HG03469 (cell line): ENCODE measurements around the gene EFCAB10.

ENCODE experiments used
- ATAC-seq: cut with Tn5 transposase; IDR thresholded peaks from one replicate; pipeline ENCODE4 v1.9.1; 2021; ENCODE audit warnings: mild to moderate bottlenecking, moderate library complexity, moderate number of reproducible peaks; ENCODE audit not compliant: unreplicated experiment

Gene EFCAB10, protein sequence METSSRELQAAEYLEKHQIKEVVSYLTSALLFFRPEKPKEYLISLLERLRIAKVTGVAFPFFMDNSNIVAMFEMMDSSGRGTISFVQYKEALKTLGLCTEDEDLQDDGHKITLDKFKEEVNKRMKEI

DNA sequence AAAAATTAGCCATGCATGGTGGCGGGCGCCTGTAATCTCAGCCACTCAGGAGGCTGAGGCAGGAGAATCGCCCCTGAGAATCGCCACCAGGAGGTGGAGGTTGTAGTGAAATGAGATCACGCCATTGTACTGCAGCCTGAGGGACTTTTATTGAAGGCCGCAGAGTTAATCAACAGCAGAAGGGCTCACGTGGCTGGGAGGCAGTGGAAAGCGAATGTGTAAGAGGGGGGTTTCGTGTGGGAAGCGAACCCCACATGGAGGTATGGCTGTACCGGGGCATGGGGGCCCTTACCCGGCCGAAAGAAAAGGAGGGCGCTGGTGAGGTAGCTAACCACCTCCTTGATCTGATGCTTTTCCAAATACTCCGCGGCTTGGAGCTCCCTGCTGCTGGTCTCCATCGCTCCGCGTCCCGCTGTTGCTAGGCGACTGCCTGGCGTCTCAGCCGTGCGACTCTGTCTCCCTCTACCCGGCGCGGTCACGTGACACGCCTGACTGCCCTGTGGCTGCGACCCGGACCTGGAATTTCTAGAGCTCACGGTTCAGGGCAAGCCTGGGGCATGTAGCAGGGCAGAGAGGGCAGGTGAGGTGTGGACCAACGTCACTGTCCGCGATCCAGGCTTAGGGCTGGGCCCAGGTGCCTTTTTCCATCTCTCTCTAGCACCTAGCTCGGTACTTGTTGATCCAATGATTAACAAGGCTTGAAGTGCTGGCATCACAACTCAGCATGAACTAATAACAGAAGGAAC lies at the start of gene EFCAB10:
Gene EFCAB10, minus strand, starts transcription at position 428 of the 746 bp plus-strand sequence. Its CDS starts 30 bp downstream, at position 398.
- peak; percentile 48 for ATAC-seq

DNA sequence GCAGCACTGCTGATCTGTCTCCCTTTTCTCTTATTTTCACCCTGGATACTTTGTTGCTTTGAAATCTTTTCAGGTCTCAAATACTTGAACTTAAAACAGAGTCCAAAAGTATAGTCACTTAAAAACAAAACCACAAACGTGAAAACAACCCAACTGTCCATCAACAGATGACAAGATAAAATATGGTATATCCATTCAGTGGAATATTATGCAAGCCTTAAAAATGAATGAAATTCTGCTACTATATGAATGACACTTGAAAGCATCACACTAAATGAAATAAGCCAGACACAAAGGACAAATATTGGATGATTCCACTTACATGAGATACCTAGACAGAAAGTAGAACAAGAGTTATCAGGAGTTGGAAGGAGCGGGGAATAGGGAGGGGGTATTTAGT lies 44.7 kb upstream of the EFCAB10 start:
- ATAC-seq, result no peak

DNA sequence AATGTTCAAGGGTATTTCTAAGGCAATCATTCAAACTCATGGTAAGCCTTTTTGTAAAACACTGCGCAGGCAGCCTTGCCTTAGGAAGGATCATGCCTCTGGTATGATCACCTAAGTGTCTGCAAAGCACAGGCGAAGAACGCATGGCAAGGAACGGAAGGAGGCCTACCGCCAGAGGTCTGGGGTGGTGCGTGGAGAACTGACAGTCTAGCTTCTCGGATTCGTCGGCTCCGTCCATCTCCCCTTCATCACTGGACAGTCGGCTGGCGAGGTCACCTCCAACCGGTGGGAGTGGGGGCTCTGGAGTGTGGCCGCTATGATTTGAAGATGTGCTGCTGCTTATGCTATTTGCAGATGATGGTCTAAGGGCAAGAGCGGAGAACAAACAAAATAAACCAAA lies 42.6 kb upstream of the EFCAB10 start:
- no peak for ATAC-seq

DNA sequence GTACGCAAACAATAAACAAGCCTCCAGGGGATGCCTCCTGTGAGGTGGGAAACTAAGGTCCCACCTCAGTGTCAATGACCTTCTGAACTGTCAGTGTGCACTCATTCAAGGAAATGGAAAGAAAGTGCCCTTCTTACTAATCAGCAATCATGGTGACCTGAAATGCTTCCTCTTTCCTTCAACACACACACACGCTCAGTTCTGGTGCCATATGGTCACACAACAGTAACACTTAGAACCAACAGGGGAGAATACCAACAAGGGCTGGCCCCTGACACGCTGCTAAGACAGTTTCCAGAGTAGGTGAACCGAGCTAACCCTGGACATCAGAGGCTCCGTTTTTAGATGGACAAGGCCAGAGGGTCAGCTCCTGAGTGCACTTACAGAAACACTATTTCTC lies 42.1 kb upstream of the EFCAB10 start:
- ATAC-seq, result no peak

DNA sequence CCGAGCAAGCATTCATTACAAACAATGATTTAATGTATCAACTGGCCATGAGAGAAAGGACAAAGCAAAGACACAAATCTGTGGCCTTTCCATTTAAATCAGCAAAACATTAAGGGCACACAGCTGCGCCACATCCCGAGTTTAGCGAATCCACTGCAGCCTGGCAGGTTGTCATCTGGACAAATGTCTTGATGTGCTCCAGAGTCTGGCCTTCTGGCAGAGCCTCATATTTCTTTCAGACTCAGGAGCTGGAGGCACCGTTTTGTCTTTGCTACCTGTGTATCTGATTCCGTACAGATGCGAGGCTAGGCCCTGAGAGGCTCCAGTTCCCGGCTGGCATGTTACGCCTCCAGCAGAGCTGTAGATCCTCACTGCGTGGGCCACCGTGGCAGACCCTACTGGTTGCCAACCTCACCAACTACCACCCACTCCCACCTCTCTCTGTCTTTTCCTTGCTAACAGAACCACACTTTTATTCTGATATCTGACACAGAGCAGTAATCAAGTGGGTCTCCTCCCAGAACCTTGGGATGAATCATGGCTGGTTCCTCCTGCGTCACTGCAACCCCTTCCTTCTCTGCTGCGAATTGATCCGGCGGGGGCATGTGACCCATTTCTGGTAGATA lies 40.9 kb upstream of the EFCAB10 start:
- ATAC-seq, result no peak

DNA sequence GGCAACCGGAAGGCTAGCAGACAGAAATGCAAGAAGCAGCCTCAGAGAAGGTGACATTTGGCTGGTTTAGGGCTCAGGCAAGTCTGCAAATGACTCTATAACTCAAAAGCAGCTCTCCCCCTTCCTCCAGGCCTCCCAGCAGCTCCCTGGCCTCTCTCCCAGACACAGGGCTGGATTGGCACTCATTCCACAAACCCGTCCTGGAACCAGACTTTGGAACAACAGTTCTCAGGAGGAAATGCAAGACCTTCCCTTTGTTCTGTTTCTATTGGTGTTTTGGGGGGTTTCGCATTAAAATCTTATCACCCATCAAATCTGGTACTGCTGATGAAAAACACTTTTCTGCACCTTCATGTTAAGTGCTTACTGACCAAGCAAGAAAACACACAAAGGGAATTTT lies 40.3 kb upstream of the EFCAB10 start:
- no peak for ATAC-seq

DNA sequence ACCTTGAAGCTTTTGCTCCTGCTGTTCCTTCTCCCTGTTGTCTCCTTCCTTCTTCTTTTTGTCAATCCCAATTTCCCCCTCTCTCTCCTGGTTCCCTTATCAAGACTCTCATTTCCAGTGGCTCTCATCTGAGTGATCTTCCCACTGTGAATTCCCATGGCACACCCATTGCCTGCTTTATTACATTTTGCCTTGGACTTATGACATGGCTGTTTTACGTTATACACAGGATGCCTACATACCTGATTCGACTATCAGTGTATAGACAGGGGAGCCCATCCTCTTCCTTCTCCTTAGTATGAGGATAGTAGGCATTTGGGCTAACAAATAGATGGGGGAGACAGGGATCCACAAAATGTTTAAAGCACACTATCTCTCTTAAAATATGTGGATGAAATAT lies 39.9 kb upstream of the EFCAB10 start:
- ATAC-seq, result no peak

DNA sequence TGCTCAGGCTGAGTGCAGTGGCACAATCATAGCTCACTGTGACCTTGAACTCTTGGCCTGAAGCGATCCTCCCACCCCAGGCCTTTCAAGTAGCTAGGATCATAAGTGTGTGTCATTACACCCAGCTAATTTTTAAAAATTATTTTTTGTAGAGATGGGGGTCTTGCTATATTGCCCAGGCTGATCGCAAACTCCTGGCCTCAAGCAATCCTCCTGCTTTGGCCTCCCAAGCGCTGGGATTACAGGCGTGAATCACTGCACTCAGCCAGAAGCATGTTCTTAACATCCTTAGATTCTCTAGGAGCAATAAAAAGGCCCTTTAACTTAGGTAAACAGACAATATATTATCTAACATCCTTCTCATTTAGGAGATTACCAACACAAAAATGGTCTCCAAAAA lies 38.3 kb upstream of the EFCAB10 start:
- ATAC-seq, result no peak

DNA sequence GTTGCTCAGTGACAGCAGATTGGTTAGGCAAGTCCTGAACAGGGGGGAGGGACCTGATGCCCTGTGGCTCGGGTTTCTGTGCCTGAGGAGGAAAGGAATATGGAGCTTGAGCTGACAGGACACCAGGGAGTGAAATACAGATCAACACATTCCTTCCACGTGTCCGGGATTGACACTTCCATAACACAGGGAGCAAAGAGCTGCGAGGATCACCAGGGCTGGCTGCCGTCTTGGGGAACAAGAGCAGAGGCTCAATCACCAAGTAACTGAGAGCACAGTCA lies 36.7 kb upstream of the EFCAB10 start:
- no peak for ATAC-seq

DNA sequence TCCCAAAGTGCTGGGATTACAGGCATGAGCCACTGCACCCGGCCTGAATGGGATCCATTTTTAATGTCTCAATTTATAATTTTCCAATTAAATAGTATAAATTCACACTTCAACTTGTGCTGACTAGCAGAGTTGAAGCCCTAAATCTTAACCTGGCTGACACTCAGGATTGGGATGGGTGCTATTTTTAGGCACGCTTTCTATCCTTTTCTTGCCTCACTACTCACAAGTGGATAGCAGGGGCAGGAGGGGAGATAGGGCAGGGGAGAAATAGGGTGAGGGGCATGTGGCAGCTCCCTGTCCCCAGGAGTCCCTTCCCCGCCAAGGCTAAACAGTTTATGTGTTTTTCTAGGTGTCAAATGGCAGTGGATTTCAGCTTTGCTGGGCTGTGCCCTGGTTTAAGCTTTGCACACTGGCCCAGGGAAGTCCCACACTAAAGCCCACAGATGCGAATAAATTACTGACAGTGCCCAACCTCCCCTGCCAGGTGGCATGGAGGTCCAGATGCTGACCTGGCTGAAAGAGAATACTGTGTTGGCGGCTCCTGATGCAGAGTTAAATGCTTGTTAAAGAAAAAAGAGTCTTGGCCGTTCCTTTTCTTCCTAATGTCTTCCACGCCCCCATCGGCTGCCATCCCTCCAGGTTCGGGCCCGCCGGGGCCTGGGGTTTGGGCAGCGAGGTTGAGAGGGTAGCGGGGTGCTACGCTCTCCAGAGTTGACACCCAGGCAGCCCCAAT lies 36.2 kb upstream of the EFCAB10 start:
- no peak for ATAC-seq

DNA sequence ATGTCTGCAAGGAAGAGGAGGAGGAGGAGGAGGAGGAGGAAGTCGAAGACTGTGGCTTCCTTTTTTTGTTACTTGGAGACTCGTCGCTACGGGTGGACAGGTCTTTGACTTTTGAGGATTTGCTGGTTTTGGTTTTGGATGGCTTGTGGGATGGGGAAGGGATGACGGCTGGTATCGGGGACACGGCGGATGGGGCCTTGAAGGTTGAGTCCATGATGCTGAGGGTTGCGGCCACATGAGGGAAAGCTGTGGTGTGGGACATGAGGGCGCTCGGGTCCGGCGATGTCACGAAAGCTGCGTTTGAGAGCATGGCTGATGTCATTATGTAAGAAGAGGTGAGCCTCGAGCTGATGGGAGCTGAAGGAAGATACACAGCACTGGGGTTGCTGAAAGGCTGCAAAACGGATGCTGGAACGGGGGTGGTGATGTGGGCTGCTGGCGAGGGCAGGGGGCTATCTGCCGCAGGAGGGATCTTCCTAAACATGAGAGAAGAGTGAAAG lies 33.1 kb upstream of the EFCAB10 start:
- ATAC-seq, result no peak

DNA sequence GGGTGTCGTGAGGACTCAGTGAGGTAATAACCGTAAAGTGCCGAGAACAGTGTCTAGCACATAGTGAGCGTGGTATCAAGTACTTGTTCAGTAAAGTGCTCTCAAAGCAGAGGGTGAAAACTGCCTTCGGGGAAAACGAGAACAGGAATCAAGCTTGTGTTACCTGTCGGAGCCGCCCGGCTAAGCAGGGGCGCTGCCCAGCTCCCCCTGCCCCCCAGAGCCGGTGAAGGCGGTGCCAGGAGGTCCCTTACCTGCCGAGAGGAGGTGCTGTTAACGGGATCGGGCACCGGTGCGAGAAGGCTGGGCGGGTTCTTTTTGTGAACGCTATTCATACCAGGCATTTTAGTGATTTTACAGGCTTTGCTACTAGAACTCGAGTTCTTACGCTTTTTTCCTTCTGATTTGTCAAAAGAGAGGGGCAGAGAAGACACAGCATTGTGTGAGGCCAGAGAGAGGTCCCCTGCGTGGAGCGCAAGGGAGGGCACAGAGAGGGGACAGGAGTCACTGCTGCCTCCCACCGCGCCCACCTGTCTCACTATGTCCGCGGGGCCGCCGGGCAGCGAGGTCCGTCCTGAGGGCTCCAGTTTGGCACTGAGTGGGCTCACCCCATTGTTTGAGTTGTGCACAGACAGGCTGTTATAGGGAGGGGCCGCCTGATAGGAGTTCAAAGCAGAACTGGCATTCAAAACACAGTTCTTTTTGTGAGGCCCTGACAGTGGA lies 32.5 kb upstream of the EFCAB10 start:
- no peak for ATAC-seq

DNA sequence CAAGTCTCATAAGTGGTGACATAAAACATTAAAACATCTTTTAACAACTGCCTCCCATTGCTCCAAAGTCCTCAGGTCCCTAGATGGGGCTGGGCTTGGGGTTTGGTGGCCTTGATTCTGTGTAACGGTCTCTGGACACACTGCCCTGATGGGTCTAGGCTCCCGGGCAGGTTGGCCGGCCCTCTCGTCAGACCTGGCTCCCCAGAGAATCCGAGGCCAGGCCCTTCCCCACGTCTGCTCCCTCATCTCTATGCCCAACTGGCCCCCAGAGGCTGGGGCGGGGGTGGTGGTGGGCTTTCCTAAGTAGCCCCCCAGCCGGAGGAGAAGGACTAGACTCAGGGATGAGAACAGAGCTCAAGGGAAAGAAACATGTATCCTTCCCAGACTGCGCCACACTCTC lies 31.5 kb upstream of the EFCAB10 start:
- no peak for ATAC-seq

DNA sequence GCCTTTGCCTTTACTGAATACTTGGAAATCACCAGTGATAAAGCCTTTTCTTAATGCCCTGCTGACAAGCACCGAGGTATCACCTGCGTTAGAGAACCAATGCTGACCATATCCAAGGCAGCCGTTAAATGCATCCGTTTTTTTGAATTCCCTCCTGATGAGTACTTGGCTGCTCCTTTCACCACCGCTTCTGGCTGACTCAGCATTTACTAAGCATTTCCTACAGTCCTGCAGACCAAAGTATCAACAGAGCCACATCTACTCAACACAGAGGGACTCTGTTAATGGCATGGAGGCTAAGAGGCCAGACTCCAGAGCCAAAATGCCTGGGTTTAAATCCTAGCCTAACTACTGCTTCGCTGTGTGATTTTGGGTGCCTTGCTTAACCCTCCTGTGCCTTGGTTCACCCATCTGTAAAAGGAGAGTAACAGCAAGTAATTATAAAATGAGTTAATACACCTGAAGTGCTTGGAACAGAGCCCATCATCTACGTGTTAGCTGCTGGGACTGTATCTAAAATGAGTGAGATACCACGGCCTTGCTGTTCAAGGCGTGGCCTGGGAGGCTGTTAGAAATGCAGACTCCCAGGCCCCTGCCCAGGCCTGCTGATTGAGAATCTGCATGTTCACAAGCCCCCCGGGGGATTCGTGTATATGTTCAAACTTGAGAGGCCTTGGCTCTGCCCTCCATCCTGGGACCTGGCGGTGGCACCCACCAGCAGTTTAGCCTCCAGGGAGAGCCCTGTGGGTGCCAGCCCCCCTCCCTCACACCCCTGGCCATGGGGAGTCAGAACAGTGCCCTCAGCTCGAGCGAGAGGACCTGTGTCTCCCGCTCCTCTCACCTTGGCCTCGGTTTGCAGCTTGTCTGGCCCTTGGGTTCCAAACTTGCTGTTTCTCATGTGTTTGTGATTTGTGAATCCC lies 30.8 kb upstream of the EFCAB10 start:
- ATAC-seq, result no peak

DNA sequence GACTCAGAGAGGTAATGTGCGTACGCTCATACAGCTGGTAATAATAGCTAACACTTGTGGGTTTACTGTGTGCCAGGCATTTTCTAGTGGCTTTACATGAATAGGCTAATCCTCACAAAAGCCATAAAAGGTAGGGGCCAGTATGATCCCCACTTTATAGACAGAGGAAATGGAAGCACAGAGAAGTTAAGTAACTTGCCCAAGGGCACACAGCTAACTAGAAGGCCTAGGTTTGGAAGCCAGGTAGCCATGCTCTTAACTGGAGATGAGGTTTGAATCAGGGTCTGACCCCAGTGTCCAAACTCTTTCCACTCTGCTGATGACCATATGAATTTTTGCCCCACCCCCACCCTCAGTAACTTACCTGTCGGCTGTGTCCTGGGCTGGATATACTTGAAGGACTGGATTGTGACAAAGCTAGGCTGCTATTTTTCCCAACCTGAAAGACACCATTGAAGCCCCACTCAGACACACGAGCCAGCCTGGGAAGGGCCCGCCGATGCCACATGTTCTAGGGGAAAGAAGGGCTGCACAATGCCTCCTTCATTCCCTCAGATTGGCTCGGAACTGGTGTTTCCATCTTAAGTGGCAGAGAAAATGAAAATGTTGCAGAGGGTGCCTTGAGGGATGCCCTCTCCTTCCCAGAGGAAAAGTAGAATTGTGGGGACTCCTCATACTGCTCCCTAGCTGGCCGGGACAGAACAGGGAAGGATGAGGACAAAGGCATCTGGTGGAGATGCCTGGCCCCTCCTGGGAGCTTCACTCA lies 29.1 kb upstream of the EFCAB10 start:
- no peak for ATAC-seq

DNA sequence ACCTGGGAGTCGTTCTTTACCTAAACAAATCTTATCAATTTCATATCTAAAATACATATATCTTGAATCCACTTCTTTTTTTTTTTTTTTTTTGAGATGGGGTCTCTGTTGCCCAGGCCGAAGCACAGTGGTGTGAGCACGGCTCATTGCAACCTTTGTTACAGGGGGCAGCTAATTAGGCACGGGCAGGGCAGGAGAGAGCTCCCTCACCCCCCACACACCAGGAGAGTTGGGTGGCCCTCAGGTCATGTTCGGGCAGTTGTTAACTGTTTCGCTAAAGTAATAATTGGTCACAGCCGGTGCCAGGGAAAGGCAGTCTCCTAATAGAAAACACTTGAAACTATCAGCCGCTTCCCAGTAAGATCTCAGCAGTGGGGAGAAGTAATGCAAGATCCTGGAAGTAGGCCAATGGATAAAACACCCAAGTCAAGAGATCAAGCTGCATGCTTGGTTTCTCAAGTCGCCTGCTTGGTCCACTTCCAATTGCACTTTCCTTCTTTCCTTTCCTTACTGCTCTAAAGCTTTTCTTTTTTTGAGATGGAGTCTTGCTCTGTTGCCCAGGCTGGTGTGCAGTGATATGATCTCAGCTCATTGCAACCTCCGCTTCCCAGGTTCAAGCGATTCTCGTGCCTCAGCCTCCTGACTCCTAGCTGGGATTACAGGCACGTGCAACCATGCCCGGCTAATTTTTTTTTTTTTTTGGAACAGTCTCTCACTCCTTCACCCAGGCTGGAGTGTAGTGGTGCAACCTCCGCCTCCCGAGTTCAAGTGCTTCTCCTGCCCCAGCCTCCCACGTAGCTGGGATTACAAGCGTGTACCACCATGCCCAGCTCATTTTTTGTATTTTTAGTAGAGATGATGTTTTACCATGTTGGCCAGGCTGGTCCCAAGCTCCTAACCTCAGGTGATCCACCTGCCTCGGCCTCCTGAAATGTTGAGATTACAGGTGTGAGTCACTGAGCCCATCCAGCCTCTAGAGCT lies 21.3 kb upstream of the EFCAB10 start:
- no peak for ATAC-seq

DNA sequence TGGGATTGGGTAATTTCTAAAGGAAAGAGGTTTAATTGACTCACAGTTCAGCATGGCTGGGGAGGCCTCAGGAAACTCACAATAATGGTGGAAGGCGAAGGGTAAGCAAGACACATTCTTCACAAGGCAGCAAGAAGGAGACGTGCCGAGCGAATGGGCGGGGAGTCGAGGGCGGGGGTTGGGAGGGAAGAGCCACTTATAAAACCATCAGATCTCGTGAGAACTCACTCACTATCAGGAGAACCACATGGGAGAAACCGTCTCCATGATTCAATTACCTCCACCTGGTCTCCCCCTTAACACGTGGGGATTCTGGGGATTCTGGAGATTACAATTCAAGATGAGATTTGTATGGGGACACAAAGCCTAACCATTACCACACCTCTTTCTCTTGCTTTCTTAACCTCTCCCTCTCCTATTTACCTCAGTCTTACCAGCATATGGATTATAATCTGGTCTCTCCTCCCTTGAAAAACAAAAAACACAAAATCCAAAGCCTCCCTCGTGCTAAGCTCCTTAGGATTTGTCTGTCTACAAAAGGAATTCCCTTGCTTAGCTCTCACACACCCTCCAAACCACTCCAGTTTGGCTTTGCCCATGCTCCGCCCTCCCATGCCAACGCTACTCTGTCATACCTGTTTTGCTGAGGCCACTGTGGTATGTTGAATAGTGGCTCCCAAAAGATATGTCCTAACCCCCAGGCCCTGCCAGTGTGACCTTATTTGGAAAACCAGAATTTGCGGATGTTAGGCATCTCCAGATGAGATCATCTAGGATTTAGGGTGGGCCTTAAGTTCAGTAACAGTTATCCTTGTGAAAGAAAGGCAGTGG lies 19.6 kb upstream of the EFCAB10 start:
- no peak for ATAC-seq
